Right lobe of liver (tissue), 4 donors: ENCODE results near the gene TSNAXIP1.

Source experiments
- CTCF ChIP-seq, 4 donors: fragments of 200-600 bp in 3 of 4; fragments of 450-650 bp in 1 of 4; IDR thresholded peaks; one replicate each; pipeline versions ENCODE4 v1.5.1 to v1.8.0; 2016 to 2022; ENCODE audit warnings: antibody characterized with exemption in 4 of 4, mild to moderate bottlenecking in 2 of 4
- POLR2A ChIP-seq: fragments of 450-650 bp; IDR thresholded peaks from one replicate; pipeline ENCODE4 v1.6.1; 2017; ENCODE audit warnings: antibody characterized with exemption, mild to moderate bottlenecking
- donor health status: DM: no; HTN: no; CAD: no.
- donor health status: DM: no; HTN: no; CAD: no.
- donor health status: DM: no; HTN: yes; CAD: no.

GRCh38 chr16:67773099-67773498, 33.6 kb upstream of the TSNAXIP1 start:
- TF ChIP-seq CTCF (IDR thresholded peaks at IDR 0.05) (no peak), POLR2A (no peak)
